GM10266 (cell line): ENCODE data around the gene PAXX.

Source experiments
- DNase-seq: peaks from one replicate; pipeline ENCODE4 v3.0.0; 2012; ENCODE audit errors: extremely low spot score
- CTCF ChIP-seq: IDR thresholded peaks from 2 replicates; pipeline ENCODE4 v1.5.1; 2012; ENCODE audit warnings: mild to moderate bottlenecking, low read depth; ENCODE audit not compliant: control insufficient read depth, insufficient read depth; ENCODE audit errors: missing control alignments

Gene PAXX

GRCh38 chr9:137018761-137019559, 26.7 kb downstream of the PAXX start:
- DNase-seq = no peak
- no peak for TF ChIP-seq CTCF

GRCh38 chr9:137019891-137020683, 27.9 kb downstream of the PAXX start:
- DNase-seq = no peak
- TF ChIP-seq CTCF = no peak

GRCh38 chr9:137020771-137021567, 28.7 kb downstream of the PAXX start:
- no peak for TF ChIP-seq CTCF
- DNase-seq = no peak

GRCh38 chr9:137021568-137021978, 29.4 kb downstream of the PAXX start:
- no peak for DNase-seq
- no peak for TF ChIP-seq CTCF

- TF ChIP-seq CTCF = no peak
- peak; percentile 82 for DNase-seq
These were observed 29.9 kb downstream of the PAXX start for GRCh38 chr9:137021979-137022661.

- DNase-seq = no peak
- no peak for TF ChIP-seq CTCF
These were observed 30.4 kb downstream of the PAXX start for GRCh38 chr9:137022662-137023008.
